MM.1S (cell line): ENCODE results near the gene NDUFA8.

Experiments used
- EZH2 ChIP-seq: fragments of 300-600 bp; sonication (generic); optimal IDR thresholded peaks from 2 replicates; pipeline ENCODE3; 2017; ENCODE audit warnings: low read depth, mild to moderate bottlenecking, antibody characterized with exemption, low read length, mixed read lengths
- EZH2phosphoT487 ChIP-seq: fragments of 300-600 bp; sonication (generic); IDR thresholded peaks from 2 replicates; pipeline ENCODE4 v1.6.1; 2018; ENCODE audit warnings: antibody characterized with exemption, low read length
- TF ChIP-seq, protein P1 (sequence below): fragments of 300-600 bp; sonication (generic); IDR thresholded peaks from 2 replicates; pipeline ENCODE4 v1.5.1; 2016; ENCODE audit warnings: antibody characterized with exemption, low read length, mixed read lengths

DNA sequence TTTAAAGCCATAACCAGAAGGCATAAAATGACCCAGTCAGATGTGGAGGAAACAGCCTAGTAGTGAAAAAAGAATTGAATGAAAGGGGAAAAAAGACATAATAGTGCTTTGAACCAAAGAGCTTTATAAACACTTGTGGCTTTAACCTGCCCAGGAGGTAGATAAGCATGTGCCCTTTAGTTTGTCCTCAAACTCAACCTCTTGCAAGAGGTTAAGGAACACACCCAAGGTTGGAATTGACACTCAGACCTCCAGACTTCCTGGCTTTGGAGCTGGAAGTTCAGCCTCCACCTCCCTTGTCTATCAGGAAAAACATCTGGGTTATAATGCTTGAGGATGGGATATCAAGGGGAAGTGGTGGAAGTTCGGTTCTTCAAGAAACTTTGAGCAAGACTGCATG lies 16.3 kb downstream of the NDUFA8 start:
- TF ChIP-seq, protein P1, sequence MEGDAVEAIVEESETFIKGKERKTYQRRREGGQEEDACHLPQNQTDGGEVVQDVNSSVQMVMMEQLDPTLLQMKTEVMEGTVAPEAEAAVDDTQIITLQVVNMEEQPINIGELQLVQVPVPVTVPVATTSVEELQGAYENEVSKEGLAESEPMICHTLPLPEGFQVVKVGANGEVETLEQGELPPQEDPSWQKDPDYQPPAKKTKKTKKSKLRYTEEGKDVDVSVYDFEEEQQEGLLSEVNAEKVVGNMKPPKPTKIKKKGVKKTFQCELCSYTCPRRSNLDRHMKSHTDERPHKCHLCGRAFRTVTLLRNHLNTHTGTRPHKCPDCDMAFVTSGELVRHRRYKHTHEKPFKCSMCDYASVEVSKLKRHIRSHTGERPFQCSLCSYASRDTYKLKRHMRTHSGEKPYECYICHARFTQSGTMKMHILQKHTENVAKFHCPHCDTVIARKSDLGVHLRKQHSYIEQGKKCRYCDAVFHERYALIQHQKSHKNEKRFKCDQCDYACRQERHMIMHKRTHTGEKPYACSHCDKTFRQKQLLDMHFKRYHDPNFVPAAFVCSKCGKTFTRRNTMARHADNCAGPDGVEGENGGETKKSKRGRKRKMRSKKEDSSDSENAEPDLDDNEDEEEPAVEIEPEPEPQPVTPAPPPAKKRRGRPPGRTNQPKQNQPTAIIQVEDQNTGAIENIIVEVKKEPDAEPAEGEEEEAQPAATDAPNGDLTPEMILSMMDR = no peak
- TF ChIP-seq EZH2 (no peak), EZH2phosphoT487 (no peak)
